ENCODE data around the gene FHIT.

- TF ChIP-seq CTCF (IDR thresholded peaks at IDR 0.05) = no peak
- TF ChIP-seq POLR2A (IDR thresholded peaks at IDR 0.05) = no peak
- TF ChIP-seq POLR2AphosphoS5 (IDR thresholded peaks at IDR 0.05) = no peak
Measured at GRCh38 chr3:59839283-59839682, 1412.0 kb downstream of the FHIT start.

Measured in transverse colon (tissue), 4 donors.